Activated CD4-positive, alpha-beta T cell treated with anti-CD3 and anti-CD28 coated beads for 24 hours (primary cell): ENCODE results near the gene PRSS2.
"Not testable (repeated sequence)": the region's sequence is repeated elsewhere in the genome, so short reads cannot be mapped to it uniquely, and the experiment has no call there.

Experiments
- DNase-seq, 2 donors: peaks; one replicate each; pipeline ENCODE4 v3.0.0-alpha.2; 2020; ENCODE audit warnings: low read depth in 2 of 2

Gene PRSS2

DNA sequence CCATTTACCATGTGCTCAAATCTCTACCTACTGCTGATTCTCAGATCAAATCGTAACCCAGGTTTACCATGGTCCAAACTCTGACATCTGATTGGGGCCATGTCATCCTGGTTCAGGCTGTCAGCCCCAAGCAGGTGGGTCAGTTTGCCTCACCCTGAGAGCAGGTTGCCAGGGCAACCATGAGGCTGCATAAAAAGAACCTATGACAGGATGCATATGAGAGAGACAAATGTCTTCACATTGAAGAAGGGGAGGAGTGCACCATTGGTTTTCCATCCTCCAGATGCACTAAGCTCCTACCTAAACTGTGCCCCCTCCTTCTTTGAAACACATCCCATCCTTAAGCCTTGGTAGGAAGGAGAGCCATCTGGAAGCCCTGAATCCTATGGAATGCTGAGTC, 11.3 kb upstream of the PRSS2 start:
- DNase-seq, result no peak

DNA sequence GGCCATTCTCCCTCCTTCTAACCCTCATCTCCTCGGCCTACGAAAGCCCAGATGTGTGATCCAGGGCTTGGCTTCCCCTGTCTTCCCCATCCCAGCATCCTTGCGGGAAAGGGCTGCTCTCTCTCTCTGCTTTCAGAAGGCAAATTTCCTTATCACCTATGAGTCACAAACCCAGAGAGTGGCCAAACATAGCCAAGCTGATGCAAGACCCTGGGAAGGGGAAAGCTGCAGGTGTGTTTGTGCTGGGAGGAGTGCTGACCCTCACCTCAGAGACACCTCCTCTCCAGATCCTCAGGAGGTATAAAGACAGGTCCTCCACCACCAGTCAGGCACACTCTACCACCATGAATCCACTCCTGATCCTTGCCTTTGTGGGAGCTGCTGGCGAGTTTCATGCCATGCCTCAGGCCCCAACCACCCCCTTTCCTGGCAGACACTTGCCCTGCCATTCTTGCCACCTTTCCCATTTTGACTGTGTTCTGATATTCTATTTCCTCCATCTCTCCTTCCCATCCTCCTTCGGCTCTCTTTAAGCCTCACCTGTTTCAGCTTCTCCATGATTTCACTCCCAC, 10.6 kb upstream of the PRSS2 start:
- no peak for DNase-seq

DNA sequence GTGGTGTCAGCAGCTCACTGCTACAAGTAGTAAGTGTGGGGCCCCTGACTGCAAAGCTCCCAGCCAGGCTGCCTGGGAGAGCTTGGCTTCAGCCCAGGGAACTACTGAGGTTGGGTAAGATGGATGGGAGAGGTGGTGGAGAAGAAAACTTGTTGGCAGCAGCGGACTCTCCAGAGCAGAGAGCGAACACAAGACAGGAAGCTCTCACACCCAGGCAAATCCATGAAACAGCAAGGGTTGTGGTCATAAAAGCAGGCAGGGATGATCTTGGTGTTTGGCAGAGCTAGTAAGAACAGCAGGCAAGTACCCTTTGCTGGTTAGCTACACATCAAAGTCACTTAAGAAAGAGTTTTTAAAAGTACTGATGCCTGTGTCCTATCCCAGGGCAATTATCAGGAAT, 9.2 kb upstream of the PRSS2 start:
- not testable (repeated sequence) for DNase-seq

DNA sequence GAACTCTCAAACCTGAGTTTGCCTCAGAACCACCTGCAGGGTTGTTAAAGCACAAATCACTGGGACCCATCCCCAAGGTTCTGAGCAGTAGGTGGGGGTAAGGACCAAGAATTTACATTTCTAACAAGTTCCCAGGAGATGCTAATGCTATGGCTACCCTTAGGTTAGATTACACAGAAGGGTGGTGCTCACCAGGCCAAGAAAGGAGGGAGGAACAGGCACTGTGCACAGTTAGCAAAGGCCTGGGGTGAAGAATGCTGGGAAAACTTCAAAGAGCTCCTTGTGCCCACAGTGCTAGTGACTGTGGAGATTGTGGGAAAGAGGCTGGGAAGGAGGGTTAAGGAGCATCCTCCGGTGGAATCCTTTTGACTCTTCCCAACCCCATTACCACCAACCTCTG, 8.7 kb upstream of the PRSS2 start:
- DNase-seq, result no peak

DNA sequence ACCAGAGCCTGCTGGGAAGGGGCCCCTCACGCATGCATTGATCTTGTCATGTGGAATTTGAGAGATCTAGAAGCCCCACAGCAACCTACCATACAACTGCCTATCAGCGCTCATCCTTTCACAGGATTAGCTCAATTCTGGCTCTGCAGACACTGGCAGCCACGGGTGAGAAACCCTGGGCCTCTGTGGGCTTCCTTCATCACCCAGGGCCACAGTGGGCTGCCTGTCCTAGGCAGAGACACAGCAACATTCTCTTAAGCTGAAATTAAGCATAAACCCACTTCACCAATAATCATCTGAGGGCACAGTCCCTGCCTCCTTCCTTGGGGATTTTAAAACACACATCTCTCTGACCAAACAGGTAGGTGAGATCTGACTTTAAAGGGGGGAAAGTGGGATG, 3.3 kb upstream of the PRSS2 start:
- DNase-seq, result no peak

DNA sequence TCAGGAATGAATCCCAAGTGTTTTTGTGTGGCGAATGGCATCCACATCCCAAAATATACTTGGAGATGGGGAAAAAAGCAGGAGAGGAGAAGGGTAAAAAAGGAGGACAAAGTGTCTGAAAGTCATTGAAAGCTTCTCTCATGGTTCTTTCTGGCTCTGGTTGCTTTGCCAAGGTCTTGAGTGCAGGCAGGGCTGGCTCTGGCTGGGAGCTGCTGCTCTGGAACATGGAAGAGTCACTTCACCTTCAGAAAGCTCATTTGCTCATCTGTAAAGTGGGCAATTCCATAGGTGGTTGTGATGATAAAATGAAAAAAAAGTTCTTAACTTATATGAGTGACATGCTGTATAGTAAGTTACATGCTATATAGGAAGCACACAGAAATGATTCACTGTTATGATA, 2.9 kb upstream of the PRSS2 start:
- no peak for DNase-seq

DNA sequence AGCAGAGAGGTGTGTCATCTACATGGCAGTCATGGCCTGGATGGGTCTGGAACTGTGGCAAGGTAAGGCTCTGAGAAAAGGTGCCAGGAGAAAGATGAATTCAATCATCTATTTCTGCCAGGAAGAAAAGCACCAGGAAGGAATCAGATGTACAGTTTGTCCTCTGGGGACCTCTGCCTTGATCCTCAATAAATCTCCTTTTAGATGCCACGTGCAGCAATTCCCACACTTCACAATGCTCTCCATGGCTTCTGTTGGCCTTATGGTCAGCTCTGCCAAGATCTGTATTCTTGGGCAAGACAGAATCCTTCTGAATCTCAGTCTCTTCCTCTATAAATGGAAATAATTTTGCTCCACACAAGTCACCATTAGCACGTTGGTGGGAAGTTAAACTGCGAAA, 1.9 kb upstream of the PRSS2 start:
- not testable (repeated sequence) for DNase-seq

DNA sequence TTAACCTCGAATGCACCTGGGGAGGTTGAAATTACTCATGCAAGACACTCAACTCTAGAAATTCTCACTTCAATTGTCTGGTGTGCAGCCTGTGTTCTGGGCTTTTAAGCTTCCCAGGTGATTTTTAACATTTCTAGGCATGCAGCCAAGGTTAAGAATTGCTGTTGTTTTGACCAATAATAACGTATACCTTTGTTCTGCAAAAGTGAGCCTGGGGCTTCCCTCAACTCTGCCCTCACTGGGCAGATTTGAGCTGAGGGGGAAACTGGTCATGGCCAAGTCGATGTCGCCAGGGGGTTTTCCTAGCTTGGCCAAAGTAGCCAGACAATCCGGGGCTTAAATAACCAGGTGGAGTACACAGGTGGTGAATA, 568 bp downstream of the PRSS2 start:
- DNase-seq, result no peak

DNA sequence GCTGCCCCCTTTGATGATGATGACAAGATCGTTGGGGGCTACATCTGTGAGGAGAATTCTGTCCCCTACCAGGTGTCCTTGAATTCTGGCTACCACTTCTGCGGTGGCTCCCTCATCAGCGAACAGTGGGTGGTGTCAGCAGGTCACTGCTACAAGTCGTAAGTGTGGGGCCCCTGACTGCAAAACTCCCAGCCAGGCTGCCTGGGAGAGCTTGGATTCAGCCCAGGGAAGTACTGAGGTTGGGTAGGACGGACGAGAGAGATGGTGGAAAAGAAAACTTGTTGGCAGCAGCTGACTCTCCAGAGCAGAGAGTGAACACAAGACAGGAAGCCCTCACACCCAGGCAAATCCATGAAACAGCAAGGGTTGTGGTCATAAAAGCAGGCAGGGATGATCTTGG, 1.3 kb downstream of the PRSS2 start:
- DNase-seq, result no peak

DNA sequence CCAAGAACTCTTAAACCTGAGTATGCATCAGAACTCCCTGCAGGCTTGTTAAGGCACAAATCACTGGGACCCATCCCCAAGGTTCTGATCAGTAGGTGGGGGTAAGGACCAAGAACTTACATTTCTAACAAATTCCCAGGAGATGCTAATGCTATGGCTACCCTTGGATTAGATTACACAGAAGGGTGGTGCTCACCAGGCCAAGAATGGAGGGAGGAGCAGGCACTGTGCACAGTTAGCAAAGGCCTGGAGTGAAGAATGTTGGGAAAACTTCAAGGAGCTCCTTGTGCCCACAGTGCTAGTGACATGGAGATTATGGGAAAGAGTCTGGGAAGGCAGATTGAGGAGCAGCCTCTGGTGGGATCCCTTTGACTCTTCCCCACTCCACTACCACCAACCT, 1.9 kb downstream of the PRSS2 start:
- DNase-seq, result no peak

DNA sequence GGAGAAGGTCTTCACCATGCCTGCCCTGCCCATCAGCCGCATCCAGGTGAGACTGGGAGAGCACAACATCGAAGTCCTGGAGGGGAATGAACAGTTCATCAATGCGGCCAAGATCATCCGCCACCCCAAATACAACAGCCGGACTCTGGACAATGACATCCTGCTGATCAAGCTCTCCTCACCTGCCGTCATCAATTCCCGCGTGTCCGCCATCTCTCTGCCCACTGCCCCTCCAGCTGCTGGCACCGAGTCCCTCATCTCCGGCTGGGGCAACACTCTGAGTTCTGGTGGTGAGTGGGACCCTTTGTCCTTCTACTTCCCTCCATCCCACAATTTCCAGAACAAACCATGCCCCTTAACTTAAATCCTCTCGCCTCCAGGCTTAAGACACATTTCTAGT, 2.5 kb downstream of the PRSS2 start:
- no peak for DNase-seq

DNA sequence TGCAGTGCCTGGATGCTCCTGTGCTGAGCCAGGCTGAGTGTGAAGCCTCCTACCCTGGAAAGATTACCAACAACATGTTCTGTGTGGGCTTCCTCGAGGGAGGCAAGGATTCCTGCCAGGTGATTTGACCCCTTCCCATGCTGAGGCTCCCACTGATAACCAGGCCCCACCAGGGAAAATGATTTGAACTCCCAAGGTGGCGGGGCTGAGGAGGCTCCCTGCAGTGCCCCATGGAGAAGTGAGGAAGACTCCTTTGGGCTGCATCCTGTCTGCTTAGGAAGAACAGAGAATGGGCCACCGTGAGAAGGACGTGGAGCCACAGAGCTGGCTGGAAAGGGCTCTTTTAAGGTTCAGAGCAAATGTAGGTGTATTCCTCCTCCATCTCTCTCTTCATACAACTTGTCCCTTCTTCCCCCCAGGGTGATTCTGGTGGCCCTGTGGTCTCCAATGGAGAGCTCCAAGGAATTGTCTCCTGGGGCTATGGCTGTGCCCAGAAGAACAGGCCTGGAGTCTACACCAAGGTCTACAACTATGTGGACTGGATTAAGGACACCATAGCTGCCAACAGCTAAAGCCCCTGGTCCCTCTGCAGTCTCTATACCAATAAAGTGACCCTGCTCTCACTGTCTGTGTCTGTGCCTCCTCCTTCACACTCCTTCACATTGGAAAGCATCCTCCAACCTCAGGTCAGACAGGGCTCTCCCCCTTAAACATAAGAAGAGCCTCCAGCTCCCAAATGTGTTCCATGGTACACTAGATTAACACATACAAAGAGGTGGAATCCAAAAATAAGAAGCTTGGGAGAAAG, 3.4 kb downstream of the PRSS2 start:
- no peak for DNase-seq

DNA sequence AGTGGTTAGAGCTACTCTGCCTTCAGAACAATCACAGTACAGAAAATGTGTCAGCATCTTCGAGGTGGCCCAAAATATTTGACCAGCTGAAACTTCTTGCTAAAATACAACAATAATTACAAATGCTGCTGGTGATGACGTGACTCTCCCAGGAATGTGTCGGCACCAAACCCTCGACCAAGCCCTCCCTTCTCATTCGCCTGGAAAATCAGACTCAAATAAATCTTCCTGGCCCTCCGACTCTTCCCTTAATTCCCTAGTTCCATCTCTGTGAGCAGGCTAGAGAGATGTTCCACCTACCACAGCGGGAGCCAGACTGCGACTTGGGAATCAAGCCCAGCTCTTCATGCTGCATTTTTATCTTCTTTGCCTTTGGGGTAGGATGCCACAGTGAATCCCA, 4.1 kb downstream of the PRSS2 start:
- DNase-seq, result no peak

DNA sequence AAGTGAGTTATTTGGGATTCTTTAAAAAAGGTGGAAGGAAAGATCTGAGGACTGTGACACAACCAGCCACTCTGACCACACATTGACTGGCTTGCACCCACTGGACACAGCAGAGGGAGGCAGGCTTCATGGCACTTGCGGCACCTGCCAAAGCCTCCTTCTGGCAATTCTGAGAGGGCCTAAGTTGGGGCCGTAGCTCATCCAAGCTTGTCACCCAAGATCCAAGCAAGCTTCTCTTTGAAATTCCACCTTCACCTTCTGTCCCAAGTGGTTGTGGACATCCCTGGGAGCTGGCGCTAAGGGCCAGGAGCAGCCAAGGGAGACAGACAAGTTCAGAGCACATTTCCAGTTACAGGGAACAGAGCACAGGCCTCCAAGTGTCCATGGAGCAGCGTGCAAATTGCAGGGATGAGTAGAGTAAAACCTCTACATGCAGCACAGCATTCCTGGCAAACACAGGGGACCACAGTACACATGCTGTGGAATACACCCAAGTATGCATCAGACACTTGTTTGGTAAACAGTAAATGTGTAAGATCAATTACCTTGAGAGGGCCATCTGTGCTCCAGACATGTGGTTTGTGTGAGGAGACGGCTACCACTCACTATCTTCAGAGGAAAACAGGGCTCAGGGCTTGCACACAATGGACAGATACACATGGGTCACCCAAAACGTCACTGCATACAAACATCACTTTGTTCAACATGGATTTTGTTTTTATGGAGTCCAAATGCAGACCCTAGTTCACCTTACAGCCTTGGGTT, 4.8 kb downstream of the PRSS2 start:
- DNase-seq, result not testable (repeated sequence)

DNA sequence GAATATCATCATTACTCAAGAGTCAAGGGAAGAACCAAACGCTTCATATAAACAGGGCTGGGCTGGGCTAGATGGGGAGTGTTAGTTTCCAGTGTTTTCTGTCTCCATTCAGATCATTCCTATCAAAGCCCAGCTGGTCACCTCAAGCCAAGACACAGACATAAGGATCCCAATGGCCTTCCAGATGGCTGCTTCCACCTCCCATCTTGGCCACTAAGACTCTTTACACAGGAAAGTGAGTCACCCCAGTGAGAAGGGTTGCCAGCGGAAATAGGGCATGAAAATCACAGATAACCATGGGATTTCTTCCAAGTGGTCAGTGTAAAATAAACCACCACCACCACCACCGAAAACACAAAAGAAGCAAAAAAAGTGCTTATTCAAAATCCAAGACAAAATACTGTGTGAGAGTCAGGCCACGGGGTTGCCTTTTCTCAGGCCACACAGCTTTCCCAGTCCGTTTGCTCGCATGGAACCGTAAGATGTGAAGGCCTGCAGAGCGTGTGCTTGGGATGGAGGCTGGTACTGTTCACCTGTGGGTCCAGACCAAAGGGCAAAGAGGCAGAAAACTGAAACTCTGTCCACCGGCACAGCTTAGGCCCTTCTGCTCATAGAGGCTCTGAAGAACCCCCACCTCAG, 5.6 kb downstream of the PRSS2 start:
- DNase-seq, result no peak

DNA sequence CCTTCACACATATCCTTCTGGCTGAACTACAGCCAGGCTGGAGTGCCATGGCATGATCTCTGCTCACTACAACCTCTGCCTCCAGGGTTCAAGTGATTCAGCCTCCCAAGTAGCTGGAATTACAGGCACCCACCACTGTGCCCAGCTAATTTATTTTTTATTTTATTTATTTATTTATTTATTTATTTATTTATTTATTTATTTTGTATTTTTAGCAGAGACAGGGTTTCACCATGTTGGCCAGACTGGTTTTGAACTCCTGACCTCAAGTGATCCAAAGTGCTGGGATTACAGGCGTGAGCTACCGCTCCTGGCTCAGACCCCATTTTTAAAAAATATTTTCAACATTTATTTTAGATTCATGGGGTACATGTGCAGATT, 6.1 kb downstream of the PRSS2 start:
- DNase-seq, result not testable (repeated sequence)

DNA sequence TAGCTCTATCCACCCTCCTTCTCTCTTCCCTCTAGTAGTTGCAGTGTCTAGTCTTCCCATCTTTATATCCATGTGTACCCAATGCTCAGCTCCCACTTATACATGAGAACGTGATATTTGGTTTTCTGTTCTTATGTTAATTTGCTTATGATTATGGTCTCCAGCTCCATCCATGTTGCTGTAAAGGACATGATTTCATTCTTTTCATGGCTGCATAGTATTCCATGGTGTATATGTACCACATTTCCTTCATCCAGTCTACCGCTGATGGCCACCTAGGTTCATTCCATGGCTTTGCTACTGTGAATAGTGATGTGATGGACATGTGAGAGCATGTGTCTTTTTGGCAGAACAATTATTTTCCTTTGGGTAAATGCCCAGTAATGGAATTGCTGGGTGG, 6.5 kb downstream of the PRSS2 start:
- no peak for DNase-seq

DNA sequence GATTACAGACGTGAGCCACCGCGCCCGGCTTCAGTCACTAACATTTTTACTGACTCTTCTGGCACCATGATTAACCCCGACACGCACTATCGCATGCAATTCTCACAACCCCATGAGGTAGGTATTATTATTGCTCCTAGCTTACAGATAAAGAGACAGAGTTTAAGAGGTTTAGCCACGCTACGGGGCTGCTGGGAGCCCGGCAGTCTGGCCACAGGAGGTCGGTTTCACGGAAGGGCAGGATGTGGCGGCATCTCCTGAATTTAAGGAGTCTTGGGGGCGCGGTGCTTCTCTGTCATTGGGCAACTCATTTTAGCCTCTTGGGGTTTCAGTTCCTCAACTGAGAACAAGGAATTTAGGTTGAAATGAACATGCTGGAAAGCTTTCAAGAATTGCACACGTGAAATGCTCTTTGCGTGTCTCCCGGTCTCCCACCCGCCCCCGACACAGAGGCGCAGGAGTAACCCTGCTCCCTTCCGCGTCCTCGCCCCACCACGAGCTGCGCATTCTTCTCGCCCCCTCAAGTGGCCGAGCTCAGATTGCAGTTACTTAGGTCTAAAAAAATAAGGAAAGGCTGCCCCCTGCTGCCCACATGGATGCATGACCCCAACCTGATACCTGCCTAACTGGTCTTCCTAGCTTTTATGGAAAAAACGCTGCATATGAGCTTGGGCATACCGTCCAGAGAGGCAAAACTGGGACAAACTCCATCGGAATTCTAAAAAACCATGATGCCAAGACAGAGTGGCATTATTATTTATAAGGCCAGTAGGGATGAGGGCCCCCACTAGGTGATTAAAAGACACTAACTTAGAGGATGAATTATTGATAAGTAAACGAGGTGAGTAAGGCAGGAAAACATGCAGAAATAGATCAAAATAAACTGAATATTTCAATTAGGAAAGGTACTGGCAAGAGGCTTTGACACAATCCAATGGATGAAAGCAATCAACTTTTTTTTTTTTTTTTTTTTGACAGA, 12.4 kb downstream of the PRSS2 start:
- DNase-seq, result peak in 1 of 2 donors; percentile 67

DNA sequence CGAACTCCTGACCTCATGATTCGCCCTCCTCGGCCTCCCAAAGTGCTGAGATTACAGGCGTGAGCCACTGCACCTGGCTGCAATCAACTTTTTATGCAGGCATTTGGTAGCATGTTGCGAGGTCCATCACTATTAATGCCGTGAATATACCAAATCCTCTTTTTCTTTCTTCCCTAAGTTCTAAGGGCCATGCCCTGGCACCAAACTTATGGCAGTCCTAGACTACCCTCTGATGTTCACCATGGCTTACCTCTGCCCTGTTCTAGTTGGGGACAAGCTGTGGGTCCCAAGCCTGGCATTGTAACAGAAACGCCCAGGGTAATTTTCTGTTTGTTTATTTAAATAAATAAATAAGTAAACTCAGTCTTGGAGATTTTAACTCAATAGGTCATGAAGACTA, 13.3 kb downstream of the PRSS2 start:
- no peak for DNase-seq

DNA sequence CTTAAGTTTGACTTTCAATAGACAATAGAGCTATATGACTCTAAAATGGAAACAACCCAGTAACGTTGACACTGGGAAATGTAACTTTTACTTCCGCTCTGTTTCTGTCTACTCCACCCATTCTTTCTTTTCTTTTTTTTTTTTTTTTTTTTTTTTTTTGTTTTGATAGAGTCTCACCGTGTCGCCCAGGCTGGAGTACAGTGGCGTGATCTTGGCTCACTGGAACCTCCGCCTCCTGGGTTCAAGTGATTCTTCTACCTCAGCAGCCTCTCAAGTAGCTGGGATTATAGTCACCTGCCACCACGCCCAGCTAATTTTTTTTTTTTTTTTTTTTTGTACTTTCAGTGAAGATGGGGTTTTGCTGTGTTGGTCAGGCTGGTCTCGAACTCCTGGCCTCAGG, 13.9 kb downstream of the PRSS2 start:
- DNase-seq, result no peak

DNA sequence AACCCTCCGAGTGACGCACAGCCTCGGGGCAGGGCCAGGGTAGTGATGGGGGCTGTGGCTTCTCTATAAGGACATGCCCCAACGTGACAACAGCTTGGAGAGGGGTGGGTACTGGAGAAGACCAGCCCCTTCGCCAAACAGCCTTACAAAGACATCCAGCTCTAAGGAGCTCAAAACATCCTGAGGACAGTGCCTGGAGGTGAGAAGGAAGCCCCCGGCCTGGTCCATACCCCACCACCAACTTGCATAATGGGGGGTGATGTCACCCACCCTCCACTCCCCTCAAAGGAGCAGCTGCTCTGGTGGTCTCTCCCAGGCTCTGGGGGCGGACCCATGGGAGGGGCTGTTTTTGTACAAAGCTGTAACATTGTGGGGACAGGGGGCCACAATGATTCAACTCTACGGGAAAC, 15.1 kb downstream of the PRSS2 start:
- DNase-seq, result peak in 1 of 2 donors; percentile 50
